Measurements from ENCODE around the gene GNE.
A peak's percentile ranks its signal among the peaks of the same experiment; 100 is the strongest.

The GNE gene

GRCh38 chr9:36169708-36170107 lies 88.5 kb downstream of the GNE start:
- no peak for DNase-seq (ENCODE audit: low read depth in 1 of 2, low spot score in 1 of 2)

- no peak for DNase-seq (ENCODE audit: low read depth in 1 of 2, low spot score in 1 of 2)
These were observed 89.1 kb downstream of the GNE start, which contains the start of gene CCIN for GRCh38 chr9:36169166-36169565. Gene CCIN (plus strand): TSS chr9:36169388. CDS start chr9:36169503, 115 bp downstream.

GRCh38 chr9:36166168-36166927 lies 91.9 kb downstream of the GNE start:
- peak; percentile 72 to 78 for DNase-seq (ENCODE audit: low read depth in 1 of 2, low spot score in 1 of 2)

- no peak for DNase-seq (ENCODE audit: low read depth in 1 of 2, low spot score in 1 of 2)
These were observed 92.5 kb downstream of the GNE start for GRCh38 chr9:36165826-36166167.

- DNase-seq (ENCODE audit: low read depth in 1 of 2, low spot score in 1 of 2), result no peak
These were observed 93.3 kb downstream of the GNE start for GRCh38 chr9:36164989-36165388.
